ENCODE data around the gene TMEM269.
A peak's percentile ranks its signal among the peaks of the same experiment; 100 is the strongest.

TMEM269 gene

DNA sequence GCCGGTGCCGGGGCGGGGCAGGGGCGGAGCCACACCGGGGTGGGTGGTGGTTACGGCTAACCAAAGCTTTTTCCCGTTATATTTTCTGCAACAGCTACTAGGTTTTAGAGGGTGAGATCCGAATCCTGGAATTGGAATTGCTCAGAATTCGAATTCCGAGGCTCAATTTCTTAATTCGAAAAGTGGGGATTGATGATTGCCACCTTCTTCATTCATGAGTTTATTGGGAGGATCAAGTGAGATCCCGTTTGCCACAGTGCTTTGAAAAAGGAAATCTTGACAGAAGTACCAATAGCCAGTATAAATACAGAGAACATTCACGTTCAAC is 32.6 kb downstream of the TMEM269 start:
- Histone ChIP-seq H3K27me3 (replicated peaks in 2 of 5; ENCODE audit: control insufficient read depth in 4 of 5, insufficient read depth in 5 of 5, low read length in 4 of 5) (no peaks in the 10 kb centered on the region), H3K4me1 (ENCODE audit: control extremely low read depth in 1 of 4, control insufficient read depth in 4 of 4, insufficient read depth in 4 of 4, low read length in 3 of 4) (peaks cover 10 to 22% (median 17%) of the 10 kb centered on the region in 4 experiments), H3K4me3 (ENCODE audit: control insufficient read depth in 1 of 7, extremely low read depth in 1 of 7, insufficient read depth in 4 of 7, low read depth in 2 of 7, low read length in 6 of 7) (peak overlapping the region in 6 of 7 experiments; percentile 59 to 91 (median 82)), H3K9me3 (ENCODE audit: control extremely low read depth in 1 of 5, control insufficient read depth in 4 of 5, insufficient read depth in 2 of 5, low read depth in 1 of 5, low read length in 4 of 5) (no peaks in the 10 kb centered on the region), H3K36me3 (ENCODE audit: control insufficient read depth in 4 of 4, insufficient read depth in 4 of 4, low read length in 3 of 4) (peaks cover 0 to 6% (median 0%) of the 10 kb centered on the region in 4 experiments), H3K27ac (ENCODE audit: insufficient read depth in 1 of 2, low read depth in 1 of 2, low read length in 2 of 2, poor library complexity in 1 of 2, severe bottlenecking in 2 of 2) (peak overlapping the region in 1 of 2 experiments; percentile 87)
- no peak for DNase-seq
- ChIA-PET POLR2A (interaction anchor here (1.0 to 1.5 kb wide), 2 partner anchors 29 to 33 kb away, joined by 3 read pairs; partner anchors contain the start of gene ZNF691), CTCF (interaction anchor here (0.6 to 2.7 kb wide), 3 partner anchors 9 to 50 kb away, joined by 3 to 10 read pairs (median 3); partner anchors contain the start of genes C1orf50 and P3H1)
- 0% methylated on average over 9 of the region's 13 CpGs for WGBS (ENCODE audit: insufficient coverage)

DNA sequence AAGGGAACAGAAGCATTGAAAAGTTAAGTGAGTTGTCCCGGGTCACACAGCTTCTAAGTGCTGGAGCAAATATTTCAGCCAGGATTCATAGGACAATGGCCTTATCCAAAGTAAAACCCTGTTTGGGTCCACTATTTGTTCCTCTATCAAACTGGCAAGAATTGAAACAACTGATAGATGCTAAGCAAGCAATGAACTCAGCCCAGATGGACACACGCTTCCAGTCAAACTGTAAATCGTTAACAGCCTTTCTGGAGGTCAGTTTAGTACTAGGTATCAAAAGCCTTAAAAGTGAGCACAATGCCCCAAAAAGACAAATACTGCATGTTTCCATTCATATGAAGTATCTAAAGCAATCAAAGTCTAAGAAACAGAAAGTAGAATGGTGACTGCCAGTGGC is 33.2 kb downstream of the TMEM269 start:
- Histone ChIP-seq H3K9me3 (ENCODE audit: control extremely low read depth in 1 of 5, control insufficient read depth in 4 of 5, insufficient read depth in 2 of 5, low read depth in 1 of 5, low read length in 4 of 5) (no peaks in the 10 kb centered on the region), H3K36me3 (ENCODE audit: control insufficient read depth in 4 of 4, insufficient read depth in 4 of 4, low read length in 3 of 4) (peaks cover 0 to 3% (median 0%) of the 10 kb centered on the region in 4 experiments), H3K27ac (ENCODE audit: insufficient read depth in 1 of 2, low read depth in 1 of 2, low read length in 2 of 2, poor library complexity in 1 of 2, severe bottlenecking in 2 of 2) (no peak overlapping the region), H3K4me3 (ENCODE audit: control insufficient read depth in 1 of 7, extremely low read depth in 1 of 7, insufficient read depth in 4 of 7, low read depth in 2 of 7, low read length in 6 of 7) (peak overlapping the region in 4 of 7 experiments; percentile 79 to 91 (median 86)), H3K4me1 (ENCODE audit: control extremely low read depth in 1 of 4, control insufficient read depth in 4 of 4, insufficient read depth in 4 of 4, low read length in 3 of 4) (peaks cover 10 to 25% (median 17%) of the 10 kb centered on the region in 4 experiments), H3K27me3 (replicated peaks in 2 of 5; ENCODE audit: control insufficient read depth in 4 of 5, insufficient read depth in 5 of 5, low read length in 4 of 5) (no peaks in the 10 kb centered on the region)
- no peak for DNase-seq
- ChIA-PET POLR2A (interaction anchor here (1.0 kb wide), 1 partner anchor 33 kb away, joined by 3 read pairs; no protein-coding TSS in a partner anchor), CTCF (interaction anchor here (1.4 to 2.7 kb wide), 2 partner anchors 10 to 51 kb away, joined by 3 to 10 read pairs; partner anchors contain the start of genes C1orf50 and P3H1)
- 96% methylated on average over 3 of the region's 3 CpGs for WGBS (ENCODE audit: insufficient coverage)

DNA sequence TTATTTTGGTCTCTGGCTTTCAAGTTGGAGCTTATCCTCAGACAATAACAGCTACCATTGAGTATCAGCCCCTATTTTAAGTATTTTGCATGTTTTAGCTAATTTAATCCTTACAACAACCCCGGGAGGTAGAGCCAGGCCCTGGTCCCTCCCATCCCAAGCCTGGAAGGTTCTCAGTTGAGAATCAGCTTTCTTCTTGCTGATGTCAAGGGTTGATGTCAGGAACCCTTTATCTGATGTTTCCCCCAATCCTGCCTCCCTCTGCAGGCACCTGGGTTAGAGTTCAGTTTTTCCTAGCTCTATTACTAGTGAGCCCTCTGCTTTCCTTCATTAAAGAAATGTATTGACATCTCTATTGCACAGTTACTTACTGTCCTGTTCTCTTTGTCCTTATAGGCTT is 36.0 kb downstream of the TMEM269 start:
- POLR2A ChIA-PET: no interaction called here
- Histone ChIP-seq H3K27me3 (replicated peaks in 2 of 5; ENCODE audit: control insufficient read depth in 4 of 5, insufficient read depth in 5 of 5, low read length in 4 of 5) (no peaks in the 10 kb centered on the region), H3K36me3 (ENCODE audit: control insufficient read depth in 4 of 4, insufficient read depth in 4 of 4, low read length in 3 of 4) (no peaks in the 10 kb centered on the region), H3K4me3 (ENCODE audit: control insufficient read depth in 1 of 7, extremely low read depth in 1 of 7, insufficient read depth in 4 of 7, low read depth in 2 of 7, low read length in 6 of 7) (no peak overlapping the region), H3K9me3 (ENCODE audit: control extremely low read depth in 1 of 5, control insufficient read depth in 4 of 5, insufficient read depth in 2 of 5, low read depth in 1 of 5, low read length in 4 of 5) (no peaks in the 10 kb centered on the region), H3K27ac (ENCODE audit: insufficient read depth in 1 of 2, low read depth in 1 of 2, low read length in 2 of 2, poor library complexity in 1 of 2, severe bottlenecking in 2 of 2) (no peak overlapping the region), H3K4me1 (ENCODE audit: control extremely low read depth in 1 of 4, control insufficient read depth in 4 of 4, insufficient read depth in 4 of 4, low read length in 3 of 4) (peaks cover 10 to 28% (median 15%) of the 10 kb centered on the region in 4 experiments)
- no peak for DNase-seq
- CTCF ChIA-PET: interaction anchor here (0.7 to 2.0 kb wide), 4 partner anchors 11 to 253 kb away, joined by 3 to 7 read pairs (median 5); partner anchors contain the start of gene ZNF691
- WGBS (ENCODE audit: insufficient coverage): no CpG with 5 or more reads among the region's 1 CpG

DNA sequence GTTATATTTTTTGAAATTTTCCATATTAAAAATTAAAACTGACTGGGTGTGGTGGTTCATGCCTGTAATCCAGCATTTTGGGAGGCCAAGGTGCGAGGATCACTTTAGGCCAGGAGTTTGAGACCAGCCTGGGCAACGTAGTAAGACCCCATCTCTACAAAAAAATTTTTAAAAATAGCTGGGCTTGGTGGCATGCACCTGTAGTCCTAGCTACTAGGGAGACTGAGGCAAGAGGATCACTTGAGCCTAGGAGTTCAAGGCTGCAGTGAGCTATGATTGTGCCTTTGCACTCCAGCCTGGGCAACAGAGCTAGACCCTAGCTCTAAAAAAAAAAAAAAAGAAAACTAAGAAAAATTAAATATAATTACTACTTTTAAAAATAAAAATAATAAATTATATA is 36.9 kb downstream of the TMEM269 start:
- Histone ChIP-seq H3K4me1 (ENCODE audit: control extremely low read depth in 1 of 4, control insufficient read depth in 4 of 4, insufficient read depth in 4 of 4, low read length in 3 of 4) (peaks cover 7 to 20% (median 8%) of the 10 kb centered on the region in 4 experiments), H3K27ac (ENCODE audit: insufficient read depth in 1 of 2, low read depth in 1 of 2, low read length in 2 of 2, poor library complexity in 1 of 2, severe bottlenecking in 2 of 2) (no peak overlapping the region), H3K4me3 (ENCODE audit: control insufficient read depth in 1 of 7, extremely low read depth in 1 of 7, insufficient read depth in 4 of 7, low read depth in 2 of 7, low read length in 6 of 7) (no peak overlapping the region), H3K36me3 (ENCODE audit: control insufficient read depth in 4 of 4, insufficient read depth in 4 of 4, low read length in 3 of 4) (no peaks in the 10 kb centered on the region), H3K9me3 (ENCODE audit: control extremely low read depth in 1 of 5, control insufficient read depth in 4 of 5, insufficient read depth in 2 of 5, low read depth in 1 of 5, low read length in 4 of 5) (no peaks in the 10 kb centered on the region), H3K27me3 (replicated peaks in 2 of 5; ENCODE audit: control insufficient read depth in 4 of 5, insufficient read depth in 5 of 5, low read length in 4 of 5) (no peaks in the 10 kb centered on the region)
- no peak for DNase-seq
- CTCF ChIA-PET: interaction anchor here (1.3 to 2.0 kb wide), 4 partner anchors 10 to 252 kb away, joined by 3 to 7 read pairs (median 5); partner anchors contain the start of gene ZNF691
- no CpG with 5 or more reads among the region's 2 CpGs for WGBS (ENCODE audit: insufficient coverage)
- POLR2A ChIA-PET: no interaction called here

DNA sequence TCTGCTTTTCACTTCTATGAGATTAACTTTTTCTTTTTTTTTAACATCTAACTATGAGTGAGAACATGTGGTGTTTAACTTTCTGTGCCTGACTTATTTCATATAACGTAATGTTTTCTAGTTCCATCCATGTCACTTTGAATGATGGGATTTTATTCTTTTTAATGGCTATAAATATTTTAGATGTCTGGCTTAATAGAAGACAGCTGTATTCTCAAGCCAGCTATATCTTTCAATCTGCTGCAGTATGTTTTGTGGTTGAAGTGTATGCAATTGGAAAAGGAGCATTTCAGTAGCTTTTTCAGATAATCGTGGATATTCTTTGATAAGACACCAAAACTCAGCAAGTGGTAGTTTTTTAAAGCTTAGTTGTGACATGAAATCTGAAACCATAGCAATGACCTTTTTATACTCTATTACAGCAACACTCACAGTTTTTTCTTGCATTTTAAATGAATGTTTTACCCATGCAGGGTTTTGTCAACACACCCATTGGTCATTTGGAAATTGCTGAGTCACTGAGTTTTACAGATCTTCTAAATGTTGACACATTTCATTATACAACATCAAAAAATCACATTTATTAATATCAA is 38.1 kb downstream of the TMEM269 start:
- H3K27ac ChIP-seq (ENCODE audit: insufficient read depth in 1 of 2, low read depth in 1 of 2, low read length in 2 of 2, poor library complexity in 1 of 2, severe bottlenecking in 2 of 2): no peak overlapping the region
- CTCF ChIA-PET: interaction anchor here (0.6 to 2.6 kb wide), 5 partner anchors 11 to 1786 kb away, joined by 3 to 7 read pairs (median 4); no protein-coding TSS in a partner anchor
- H3K4me3 ChIP-seq (ENCODE audit: control insufficient read depth in 1 of 7, extremely low read depth in 1 of 7, insufficient read depth in 4 of 7, low read depth in 2 of 7, low read length in 6 of 7): no peak overlapping the region
- POLR2A ChIA-PET: interaction anchor here (0.7 kb wide), 1 partner anchor 1809 kb away, joined by 5 read pairs; no protein-coding TSS in a partner anchor
- H3K27me3 ChIP-seq (replicated peaks in 2 of 5; ENCODE audit: control insufficient read depth in 4 of 5, insufficient read depth in 5 of 5, low read length in 4 of 5): no peaks in the 10 kb centered on the region
- 40% methylated on average over 1 of the region's 2 CpGs for WGBS (ENCODE audit: insufficient coverage)
- peaks cover 2 to 14% (median 3%) of the 10 kb centered on the region in 4 experiments for H3K4me1 ChIP-seq (ENCODE audit: control extremely low read depth in 1 of 4, control insufficient read depth in 4 of 4, insufficient read depth in 4 of 4, low read length in 3 of 4)
- H3K36me3 ChIP-seq (ENCODE audit: control insufficient read depth in 4 of 4, insufficient read depth in 4 of 4, low read length in 3 of 4): no peaks in the 10 kb centered on the region
- peak in 2 of 3 donors; percentile 11 to 19 for DNase-seq
- no peaks in the 10 kb centered on the region for H3K9me3 ChIP-seq (ENCODE audit: control extremely low read depth in 1 of 5, control insufficient read depth in 4 of 5, insufficient read depth in 2 of 5, low read depth in 1 of 5, low read length in 4 of 5)

DNA sequence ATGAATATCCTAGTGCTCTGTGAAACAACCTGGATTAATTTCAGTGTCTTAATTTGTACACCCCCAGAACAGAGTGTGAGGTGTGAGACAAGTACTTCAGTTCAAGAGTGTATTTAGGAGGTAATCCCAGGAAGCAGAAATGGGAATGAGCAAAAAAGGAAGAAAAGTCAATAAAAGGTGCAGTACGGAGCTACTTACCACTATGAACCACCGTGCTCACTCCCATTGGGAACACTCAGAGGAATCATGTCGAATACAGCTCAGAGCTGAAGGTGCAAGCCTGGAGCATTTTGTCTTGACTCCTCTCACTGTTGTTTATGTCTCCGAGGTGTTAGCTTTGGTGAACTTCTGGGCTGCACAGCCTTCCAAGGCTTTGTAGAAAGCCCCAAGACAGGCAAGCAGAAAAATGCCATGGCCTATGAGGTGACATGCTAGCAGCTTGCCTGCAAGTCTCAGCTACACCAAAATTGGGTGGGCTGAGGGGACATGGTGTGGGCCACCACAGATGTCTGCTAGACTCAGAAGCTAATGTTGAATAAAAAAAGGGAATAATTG is 39.8 kb downstream of the TMEM269 start:
- WGBS (ENCODE audit: insufficient coverage): 96% methylated on average over 4 of the region's 4 CpGs
- Histone ChIP-seq H3K27ac (ENCODE audit: insufficient read depth in 1 of 2, low read depth in 1 of 2, low read length in 2 of 2, poor library complexity in 1 of 2, severe bottlenecking in 2 of 2) (peak overlapping the region in 1 of 2 experiments; percentile 56), H3K27me3 (replicated peaks in 2 of 5; ENCODE audit: control insufficient read depth in 4 of 5, insufficient read depth in 5 of 5, low read length in 4 of 5) (no peaks in the 10 kb centered on the region), H3K4me3 (ENCODE audit: control insufficient read depth in 1 of 7, extremely low read depth in 1 of 7, insufficient read depth in 4 of 7, low read depth in 2 of 7, low read length in 6 of 7) (no peak overlapping the region), H3K36me3 (ENCODE audit: control insufficient read depth in 4 of 4, insufficient read depth in 4 of 4, low read length in 3 of 4) (no peaks in the 10 kb centered on the region), H3K9me3 (ENCODE audit: control extremely low read depth in 1 of 5, control insufficient read depth in 4 of 5, insufficient read depth in 2 of 5, low read depth in 1 of 5, low read length in 4 of 5) (no peaks in the 10 kb centered on the region), H3K4me1 (ENCODE audit: control extremely low read depth in 1 of 4, control insufficient read depth in 4 of 4, insufficient read depth in 4 of 4, low read length in 3 of 4) (peaks cover 0 to 11% (median 0%) of the 10 kb centered on the region in 4 experiments)
- no peak for DNase-seq
- ChIA-PET POLR2A (no interaction called here), CTCF (interaction anchor here (0.7 to 2.6 kb wide), 5 partner anchors 14 to 100 kb away, joined by 3 to 7 read pairs (median 4); no protein-coding TSS in a partner anchor)

All from common myeloid progenitor, CD34-positive (primary cell).